WTC11 (cell line): ENCODE results near the gene RADIL.

Experiments used
- CTCF ChIP-seq: fragments of 200-600 bp; IDR thresholded peaks from 2 replicates; pipeline ENCODE4 v1.8.0; 2022; ENCODE audit warnings: antibody characterized with exemption
- SP1 ChIP-seq: sonication (generic); formaldehyde crosslinking; conservative IDR thresholded peaks from 2 replicates; pipeline ENCODE4 v1.8.1; 2022; ENCODE audit warnings: missing genetic modification reagents

GRCh38 chr7:4814433-4814832 is 69.1 kb downstream of the RADIL start:
- TF ChIP-seq CTCF: no peak
- TF ChIP-seq SP1: no peak
